Measurements from ENCODE around the gene PPP2R1B. TPM values are rescaled to one million over a fixed set of nuclear protein-coding genes. Genes with fewer than 3 reads are reported as not detected.

PPP2R1B gene
- total RNA-seq (2022; extraction: Qiagen RNA extraction), result 15.2 to 22.7 TPM (median 18.9 TPM) in 5 replicates

GRCh38 chr11:111765984-111766833, at the start of gene PPP2R1B:
TSS of gene PPP2R1B (minus strand) at chr11:111766389. CDS start at chr11:111766361, 28 bp downstream.

Other genes with a start within 250 kb of the PPP2R1B start
- 3.4 to 4.0 TPM (median 3.6 TPM) in 5 replicates for gene LAYN, start 225.7 kb downstream of the PPP2R1B start, total RNA-seq (2022; extraction: Qiagen RNA extraction)
- 7.4 to 9.1 TPM (median 9.0 TPM) in 5 replicates for gene SIK2, start 163.9 kb downstream of the PPP2R1B start, total RNA-seq (2022; extraction: Qiagen RNA extraction)
- gene ALG9, start 105.2 kb upstream of the PPP2R1B start, total RNA-seq (2022; extraction: Qiagen RNA extraction), result 18.6 to 21.2 TPM (median 19.2 TPM) in 5 replicates
- 1.4 to 1.6 TPM (median 1.5 TPM) in 5 replicates for gene FDXACB1, start 112.8 kb upstream of the PPP2R1B start, total RNA-seq (2022; extraction: Qiagen RNA extraction)
- 30.2 to 35.4 TPM (median 31.7 TPM) in 5 replicates for gene CFAP68, start 113.2 kb upstream of the PPP2R1B start, total RNA-seq (2022; extraction: Qiagen RNA extraction)
- gene CRYAB, start 145.4 kb upstream of the PPP2R1B start, total RNA-seq (2022; extraction: Qiagen RNA extraction), result 12.8 to 27.1 TPM (median 15.4 TPM) in 5 replicates
- not detected in 5 replicates for gene HSPB2, start 146.3 kb upstream of the PPP2R1B start, total RNA-seq (2022; extraction: Qiagen RNA extraction)
- 0.12 to 0.31 TPM (median 0.21 TPM) in 4 of 5 replicates, not detected in the other for gene C11orf52, start 152.5 kb upstream of the PPP2R1B start, total RNA-seq (2022; extraction: Qiagen RNA extraction)
- gene DIXDC1, start 171.0 kb upstream of the PPP2R1B start, total RNA-seq (2022; extraction: Qiagen RNA extraction), result 5.6 to 9.5 TPM (median 8.2 TPM) in 5 replicates